ENCODE results near the gene NBEAL1. TPM values are rescaled to one million over a fixed set of nuclear protein-coding genes. Genes with fewer than 3 reads are reported as not detected.

Gene NBEAL1
- total and polyA plus RNA-seq, 2 experiments from 2014 or later, result 13.3 to 21.8 TPM

DNA sequence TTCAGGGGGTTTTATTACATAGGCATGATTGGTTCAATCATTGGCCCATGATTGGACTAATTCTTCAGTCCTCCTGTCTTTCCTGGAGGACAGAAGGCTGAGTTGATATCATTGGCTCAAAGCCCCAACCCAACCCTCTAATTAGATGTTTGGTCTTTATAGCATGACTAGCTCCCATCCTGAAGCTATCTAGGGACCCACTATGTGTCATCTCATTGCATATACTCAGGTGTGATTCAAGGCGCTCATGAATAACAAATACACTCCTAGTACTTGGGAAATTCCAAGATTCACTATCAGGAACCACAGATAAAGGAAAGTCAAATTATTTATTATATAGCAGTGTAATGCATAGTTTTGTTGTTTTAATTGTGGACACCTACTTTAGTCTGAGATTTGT, 24.9 kb upstream of the NBEAL1 start (continued):
- TF ChIP-seq, protein P1, sequence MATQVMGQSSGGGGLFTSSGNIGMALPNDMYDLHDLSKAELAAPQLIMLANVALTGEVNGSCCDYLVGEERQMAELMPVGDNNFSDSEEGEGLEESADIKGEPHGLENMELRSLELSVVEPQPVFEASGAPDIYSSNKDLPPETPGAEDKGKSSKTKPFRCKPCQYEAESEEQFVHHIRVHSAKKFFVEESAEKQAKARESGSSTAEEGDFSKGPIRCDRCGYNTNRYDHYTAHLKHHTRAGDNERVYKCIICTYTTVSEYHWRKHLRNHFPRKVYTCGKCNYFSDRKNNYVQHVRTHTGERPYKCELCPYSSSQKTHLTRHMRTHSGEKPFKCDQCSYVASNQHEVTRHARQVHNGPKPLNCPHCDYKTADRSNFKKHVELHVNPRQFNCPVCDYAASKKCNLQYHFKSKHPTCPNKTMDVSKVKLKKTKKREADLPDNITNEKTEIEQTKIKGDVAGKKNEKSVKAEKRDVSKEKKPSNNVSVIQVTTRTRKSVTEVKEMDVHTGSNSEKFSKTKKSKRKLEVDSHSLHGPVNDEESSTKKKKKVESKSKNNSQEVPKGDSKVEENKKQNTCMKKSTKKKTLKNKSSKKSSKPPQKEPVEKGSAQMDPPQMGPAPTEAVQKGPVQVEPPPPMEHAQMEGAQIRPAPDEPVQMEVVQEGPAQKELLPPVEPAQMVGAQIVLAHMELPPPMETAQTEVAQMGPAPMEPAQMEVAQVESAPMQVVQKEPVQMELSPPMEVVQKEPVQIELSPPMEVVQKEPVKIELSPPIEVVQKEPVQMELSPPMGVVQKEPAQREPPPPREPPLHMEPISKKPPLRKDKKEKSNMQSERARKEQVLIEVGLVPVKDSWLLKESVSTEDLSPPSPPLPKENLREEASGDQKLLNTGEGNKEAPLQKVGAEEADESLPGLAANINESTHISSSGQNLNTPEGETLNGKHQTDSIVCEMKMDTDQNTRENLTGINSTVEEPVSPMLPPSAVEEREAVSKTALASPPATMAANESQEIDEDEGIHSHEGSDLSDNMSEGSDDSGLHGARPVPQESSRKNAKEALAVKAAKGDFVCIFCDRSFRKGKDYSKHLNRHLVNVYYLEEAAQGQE (IDR thresholded peaks at IDR 0.05; ENCODE audit: unreplicated experiment), result no peak
- TF ChIP-seq, protein P2, sequence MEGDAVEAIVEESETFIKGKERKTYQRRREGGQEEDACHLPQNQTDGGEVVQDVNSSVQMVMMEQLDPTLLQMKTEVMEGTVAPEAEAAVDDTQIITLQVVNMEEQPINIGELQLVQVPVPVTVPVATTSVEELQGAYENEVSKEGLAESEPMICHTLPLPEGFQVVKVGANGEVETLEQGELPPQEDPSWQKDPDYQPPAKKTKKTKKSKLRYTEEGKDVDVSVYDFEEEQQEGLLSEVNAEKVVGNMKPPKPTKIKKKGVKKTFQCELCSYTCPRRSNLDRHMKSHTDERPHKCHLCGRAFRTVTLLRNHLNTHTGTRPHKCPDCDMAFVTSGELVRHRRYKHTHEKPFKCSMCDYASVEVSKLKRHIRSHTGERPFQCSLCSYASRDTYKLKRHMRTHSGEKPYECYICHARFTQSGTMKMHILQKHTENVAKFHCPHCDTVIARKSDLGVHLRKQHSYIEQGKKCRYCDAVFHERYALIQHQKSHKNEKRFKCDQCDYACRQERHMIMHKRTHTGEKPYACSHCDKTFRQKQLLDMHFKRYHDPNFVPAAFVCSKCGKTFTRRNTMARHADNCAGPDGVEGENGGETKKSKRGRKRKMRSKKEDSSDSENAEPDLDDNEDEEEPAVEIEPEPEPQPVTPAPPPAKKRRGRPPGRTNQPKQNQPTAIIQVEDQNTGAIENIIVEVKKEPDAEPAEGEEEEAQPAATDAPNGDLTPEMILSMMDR (conservative IDR thresholded peaks at IDR 0.05; ENCODE audit: low read depth in 2 of 2), result no peak
- no peak for TF ChIP-seq NANOG (IDR thresholded peaks at IDR 0.05; ENCODE audit: borderline replicate concordance)
- no peak for TF ChIP-seq STAT1 (IDR thresholded peaks at IDR 0.05; ENCODE audit: unreplicated experiment)
- no peak for TF ChIP-seq ZNF114 (CRISPR knock-in tag; IDR thresholded peaks at IDR 0.05)

DNA sequence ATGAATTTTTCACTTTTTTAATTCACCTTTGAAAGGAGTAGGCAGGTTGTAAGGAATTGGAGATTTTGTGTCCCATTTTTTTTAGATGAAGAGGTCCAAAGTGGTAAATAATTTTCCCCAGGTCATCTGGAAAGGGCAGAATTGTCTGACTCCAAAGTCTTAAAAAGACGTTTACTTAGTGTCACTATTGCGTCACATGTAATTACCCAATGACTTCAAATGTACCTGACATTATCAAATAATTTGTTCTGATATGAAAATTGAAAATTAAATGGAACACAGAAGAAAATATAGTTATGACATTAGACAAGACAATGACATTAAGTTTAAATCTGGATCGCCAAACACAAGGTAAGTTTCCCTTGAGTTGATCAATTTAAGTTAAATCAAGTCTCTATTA, 24.2 kb upstream of the NBEAL1 start:
- Histone ChIP-seq H3K4me3 (no peak overlapping the region), H2AFZ (no peak overlapping the region), H3K4me1 (ENCODE audit: insufficient read depth) (no peaks in the 10 kb centered on the region), H3K27ac (ENCODE audit: low read depth) (no peak overlapping the region), H3K4me2 (no peak overlapping the region), H3K27me3 (ENCODE audit: insufficient read depth) (no peaks in the 10 kb centered on the region), H3K79me2 (replicated peaks; ENCODE audit: insufficient read depth) (no peaks in the 10 kb centered on the region), H4K20me1 (replicated peaks; ENCODE audit: insufficient read depth) (no peaks in the 10 kb centered on the region), H3K9me2 (ENCODE audit: insufficient read depth) (0 out of 2 replicates have a peak, but pooled peaks cover 3% of the 10 kb centered on the region), H3F3A (replicated peaks; ENCODE audit: low read depth) (no peaks in the 10 kb centered on the region), H3K36me3 (ENCODE audit: insufficient read depth) (no peaks in the 10 kb centered on the region)
- H3K4me3 Mint-ChIP-seq, result no peak overlapping the region
- DNase-seq (ENCODE audit: low spot score) (no peak), ATAC-seq (no peak)
- no peaks in the 10 kb centered on the region for H3K4me1 Mint-ChIP-seq
- no peaks in the 10 kb centered on the region for H3K27me3 Mint-ChIP-seq (ENCODE audit: insufficient read depth, low read depth, poor library complexity)
- no peak overlapping the region for H3K27ac Mint-ChIP-seq
- peaks cover 2% of the 10 kb centered on the region; the same call in 1 of the 3 replicates for H3K9me3 Mint-ChIP-seq
- H3K36me3 Mint-ChIP-seq (ENCODE audit: low read depth), result no peaks in the 10 kb centered on the region
- TF ChIP-seq, protein P3, sequence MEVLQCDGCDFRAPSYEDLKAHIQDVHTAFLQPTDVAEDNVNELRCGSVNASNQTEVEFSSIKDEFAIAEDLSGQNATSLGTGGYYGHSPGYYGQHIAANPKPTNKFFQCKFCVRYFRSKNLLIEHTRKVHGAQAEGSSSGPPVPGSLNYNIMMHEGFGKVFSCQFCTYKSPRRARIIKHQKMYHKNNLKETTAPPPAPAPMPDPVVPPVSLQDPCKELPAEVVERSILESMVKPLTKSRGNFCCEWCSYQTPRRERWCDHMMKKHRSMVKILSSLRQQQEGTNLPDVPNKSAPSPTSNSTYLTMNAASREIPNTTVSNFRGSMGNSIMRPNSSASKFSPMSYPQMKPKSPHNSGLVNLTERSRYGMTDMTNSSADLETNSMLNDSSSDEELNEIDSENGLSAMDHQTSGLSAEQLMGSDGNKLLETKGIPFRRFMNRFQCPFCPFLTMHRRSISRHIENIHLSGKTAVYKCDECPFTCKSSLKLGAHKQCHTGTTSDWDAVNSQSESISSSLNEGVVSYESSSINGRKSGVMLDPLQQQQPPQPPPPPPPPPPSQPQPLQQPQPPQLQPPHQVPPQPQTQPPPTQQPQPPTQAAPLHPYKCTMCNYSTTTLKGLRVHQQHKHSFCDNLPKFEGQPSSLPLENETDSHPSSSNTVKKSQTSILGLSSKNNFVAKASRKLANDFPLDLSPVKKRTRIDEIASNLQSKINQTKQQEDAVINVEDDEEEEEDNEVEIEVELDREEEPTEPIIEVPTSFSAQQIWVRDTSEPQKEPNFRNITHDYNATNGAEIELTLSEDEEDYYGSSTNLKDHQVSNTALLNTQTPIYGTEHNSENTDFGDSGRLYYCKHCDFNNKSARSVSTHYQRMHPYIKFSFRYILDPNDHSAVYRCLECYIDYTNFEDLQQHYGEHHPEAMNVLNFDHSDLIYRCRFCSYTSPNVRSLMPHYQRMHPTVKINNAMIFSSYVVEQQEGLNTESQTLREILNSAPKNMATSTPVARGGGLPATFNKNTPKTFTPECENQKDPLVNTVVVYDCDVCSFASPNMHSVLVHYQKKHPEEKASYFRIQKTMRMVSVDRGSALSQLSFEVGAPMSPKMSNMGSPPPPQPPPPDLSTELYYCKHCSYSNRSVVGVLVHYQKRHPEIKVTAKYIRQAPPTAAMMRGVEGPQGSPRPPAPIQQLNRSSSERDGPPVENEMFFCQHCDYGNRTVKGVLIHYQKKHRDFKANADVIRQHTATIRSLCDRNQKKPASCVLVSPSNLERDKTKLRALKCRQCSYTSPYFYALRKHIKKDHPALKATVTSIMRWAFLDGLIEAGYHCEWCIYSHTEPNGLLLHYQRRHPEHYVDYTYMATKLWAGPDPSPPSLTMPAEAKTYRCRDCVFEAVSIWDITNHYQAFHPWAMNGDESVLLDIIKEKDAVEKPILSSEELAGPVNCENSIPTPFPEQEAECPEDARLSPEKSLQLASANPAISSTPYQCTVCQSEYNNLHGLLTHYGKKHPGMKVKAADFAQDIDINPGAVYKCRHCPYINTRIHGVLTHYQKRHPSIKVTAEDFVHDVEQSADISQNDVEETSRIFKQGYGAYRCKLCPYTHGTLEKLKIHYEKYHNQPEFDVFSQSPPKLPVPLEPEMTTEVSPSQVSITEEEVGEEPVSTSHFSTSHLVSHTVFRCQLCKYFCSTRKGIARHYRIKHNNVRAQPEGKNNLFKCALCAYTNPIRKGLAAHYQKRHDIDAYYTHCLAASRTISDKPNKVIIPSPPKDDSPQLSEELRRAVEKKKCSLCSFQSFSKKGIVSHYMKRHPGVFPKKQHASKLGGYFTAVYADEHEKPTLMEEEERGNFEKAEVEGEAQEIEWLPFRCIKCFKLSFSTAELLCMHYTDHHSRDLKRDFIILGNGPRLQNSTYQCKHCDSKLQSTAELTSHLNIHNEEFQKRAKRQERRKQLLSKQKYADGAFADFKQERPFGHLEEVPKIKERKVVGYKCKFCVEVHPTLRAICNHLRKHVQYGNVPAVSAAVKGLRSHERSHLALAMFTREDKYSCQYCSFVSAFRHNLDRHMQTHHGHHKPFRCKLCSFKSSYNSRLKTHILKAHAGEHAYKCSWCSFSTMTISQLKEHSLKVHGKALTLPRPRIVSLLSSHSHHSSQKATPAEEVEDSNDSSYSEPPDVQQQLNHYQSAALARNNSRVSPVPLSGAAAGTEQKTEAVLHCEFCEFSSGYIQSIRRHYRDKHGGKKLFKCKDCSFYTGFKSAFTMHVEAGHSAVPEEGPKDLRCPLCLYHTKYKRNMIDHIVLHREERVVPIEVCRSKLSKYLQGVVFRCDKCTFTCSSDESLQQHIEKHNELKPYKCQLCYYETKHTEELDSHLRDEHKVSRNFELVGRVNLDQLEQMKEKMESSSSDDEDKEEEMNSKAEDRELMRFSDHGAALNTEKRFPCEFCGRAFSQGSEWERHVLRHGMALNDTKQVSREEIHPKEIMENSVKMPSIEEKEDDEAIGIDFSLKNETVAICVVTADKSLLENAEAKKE (CRISPR knock-in tag; IDR thresholded peaks at IDR 0.05), result no peak
- TF ChIP-seq ZNF114 (CRISPR knock-in tag; IDR thresholded peaks at IDR 0.05) (no peak), EZH2 (IDR thresholded peaks at IDR 0.05; ENCODE audit: low read depth, unreplicated experiment) (no peak), JUNB (IDR thresholded peaks at IDR 0.05; ENCODE audit: unreplicated experiment) (no peak), POLR2AphosphoS5 (IDR thresholded peaks at IDR 0.05; ENCODE audit: low read depth) (no peak), STAT1 (IDR thresholded peaks at IDR 0.05; ENCODE audit: unreplicated experiment) (no peak), EZH2phosphoT487 (IDR thresholded peaks at IDR 0.05; ENCODE audit: unreplicated experiment) (no peak)
- TF ChIP-seq, protein P4, sequence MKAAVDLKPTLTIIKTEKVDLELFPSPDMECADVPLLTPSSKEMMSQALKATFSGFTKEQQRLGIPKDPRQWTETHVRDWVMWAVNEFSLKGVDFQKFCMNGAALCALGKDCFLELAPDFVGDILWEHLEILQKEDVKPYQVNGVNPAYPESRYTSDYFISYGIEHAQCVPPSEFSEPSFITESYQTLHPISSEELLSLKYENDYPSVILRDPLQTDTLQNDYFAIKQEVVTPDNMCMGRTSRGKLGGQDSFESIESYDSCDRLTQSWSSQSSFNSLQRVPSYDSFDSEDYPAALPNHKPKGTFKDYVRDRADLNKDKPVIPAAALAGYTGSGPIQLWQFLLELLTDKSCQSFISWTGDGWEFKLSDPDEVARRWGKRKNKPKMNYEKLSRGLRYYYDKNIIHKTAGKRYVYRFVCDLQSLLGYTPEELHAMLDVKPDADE (IDR thresholded peaks at IDR 0.05), result no peak

Data from GM23338 (cell line).